ENCODE data around the gene SIL1.
"Not testable (repeated sequence)": the region's sequence is repeated elsewhere in the genome, so short reads cannot be mapped to it uniquely, and the experiment has no call there.

Gene SIL1

GRCh38 chr5:138926688-138927448 is 271.3 kb downstream of the SIL1 start:
- no peak for TF ChIP-seq CTCF (IDR thresholded peaks at IDR 0.05; ENCODE audit: low read depth, low read length, missing control alignments)
- DNase-seq (ENCODE audit: low read depth): no peak
- no peak overlapping the region for H3K4me3 ChIP-seq (ENCODE audit: low read depth, low read length)
- in situ Hi-C loops (cut with HindIII; ENCODE audit: low sequenced_read_pairs): no loop called here

DNA sequence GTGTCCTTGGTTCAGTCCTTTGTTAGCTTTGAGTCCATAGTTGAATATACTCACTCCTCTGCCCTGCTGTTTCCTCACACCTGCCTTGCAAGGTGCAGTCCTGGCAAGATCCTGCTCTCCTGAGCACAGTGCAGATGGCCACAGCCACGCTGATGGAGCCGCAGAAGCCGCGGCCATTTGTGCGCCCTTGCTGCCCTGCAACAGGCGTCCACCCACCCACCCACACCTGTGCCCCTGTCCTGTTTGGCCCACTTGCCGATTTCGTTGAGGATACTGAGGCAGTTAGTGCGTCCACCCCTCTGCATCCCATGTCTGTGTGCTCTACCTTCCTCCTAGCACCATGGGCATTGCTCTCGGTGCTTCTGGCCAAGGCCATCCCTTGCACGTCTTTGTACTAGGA is 271.9 kb downstream of the SIL1 start:
- no peak for TF ChIP-seq CTCF (IDR thresholded peaks at IDR 0.05; ENCODE audit: low read depth, low read length, missing control alignments)
- in situ Hi-C loops (cut with HindIII; ENCODE audit: low sequenced_read_pairs): no loop called here
- DNase-seq (ENCODE audit: low read depth): no peak
- no peak overlapping the region for H3K4me3 ChIP-seq (ENCODE audit: low read depth, low read length)

- no peak for TF ChIP-seq CTCF (IDR thresholded peaks at IDR 0.05; ENCODE audit: low read depth, low read length, missing control alignments)
- in situ Hi-C loops (cut with HindIII; ENCODE audit: low sequenced_read_pairs): no loop called here
- no peak overlapping the region for H3K4me3 ChIP-seq (ENCODE audit: low read depth, low read length)
Measured at GRCh38 chr5:138925090-138925635, 273.0 kb downstream of the SIL1 start.

DNA sequence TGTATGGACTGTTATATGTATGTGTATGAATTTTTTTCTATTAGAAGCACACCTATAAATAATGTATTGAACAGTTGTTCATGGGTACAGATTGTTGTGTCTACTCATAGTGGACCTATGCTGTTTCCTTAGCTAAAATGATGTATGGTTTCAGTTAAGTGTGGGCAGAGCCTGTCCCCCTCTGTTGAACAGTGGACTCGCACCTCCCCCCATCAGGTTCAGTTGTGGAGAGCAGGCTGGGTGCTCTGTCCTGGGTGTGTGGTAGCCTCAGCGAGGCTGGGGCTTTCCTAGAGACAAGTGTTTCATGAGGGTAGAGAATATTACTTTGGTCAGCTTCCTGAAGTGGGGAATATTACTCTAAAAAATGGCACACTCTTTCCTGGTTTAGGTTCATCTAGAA is 275.7 kb downstream of the SIL1 start:
- in situ Hi-C loops (cut with HindIII; ENCODE audit: low sequenced_read_pairs): no loop called here
- TF ChIP-seq CTCF (IDR thresholded peaks at IDR 0.05; ENCODE audit: low read depth, low read length, missing control alignments): no peak
- no peak overlapping the region for H3K4me3 ChIP-seq (ENCODE audit: low read depth, low read length)

More at GRCh38 chr5:138925090-138925635, 273.0 kb downstream of the SIL1 start:
- DNase-seq (ENCODE audit: low read depth): no peak

GRCh38 chr5:138921362-138921761 is 276.8 kb downstream of the SIL1 start:
- in situ Hi-C loops (cut with HindIII; ENCODE audit: low sequenced_read_pairs); H3K4me3 ChIP-seq (ENCODE audit: low read depth, low read length); DNase-seq (ENCODE audit: low read depth): not testable (repeated sequence)

More for the DNA sequence above, 275.7 kb downstream of the SIL1 start:
- no peak for DNase-seq (ENCODE audit: low read depth)

DNA sequence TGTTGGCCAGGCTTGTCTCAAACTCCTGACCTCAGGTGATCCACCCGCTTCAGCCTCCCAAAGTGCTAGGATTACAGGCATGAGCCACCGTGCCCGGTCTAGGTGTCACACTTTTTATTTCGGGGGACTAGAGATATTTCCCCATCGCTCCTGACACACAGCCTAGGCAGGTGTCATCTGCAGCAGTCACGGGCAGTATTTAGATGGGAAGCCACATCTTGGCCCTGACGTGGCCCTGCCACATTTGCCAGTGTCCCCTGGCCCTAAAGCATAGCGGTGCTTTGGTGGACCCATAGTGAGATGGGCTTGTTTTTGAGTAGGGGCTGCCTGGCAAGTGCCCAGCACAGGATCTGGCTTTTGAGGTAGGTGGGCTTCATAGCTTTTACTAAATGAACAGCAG is 278.0 kb downstream of the SIL1 start:
- in situ Hi-C loops (cut with HindIII; ENCODE audit: low sequenced_read_pairs): no loop called here
- no peak for DNase-seq (ENCODE audit: low read depth)
- no peak for TF ChIP-seq CTCF (IDR thresholded peaks at IDR 0.05; ENCODE audit: low read depth, low read length, missing control alignments)
- H3K4me3 ChIP-seq (ENCODE audit: low read depth, low read length): no peak overlapping the region

GRCh38 chr5:138918686-138919085 is 279.5 kb downstream of the SIL1 start:
- H3K4me3 ChIP-seq (ENCODE audit: low read depth, low read length): no peak overlapping the region
- no peak for DNase-seq (ENCODE audit: low read depth)
- in situ Hi-C loops (cut with HindIII; ENCODE audit: low sequenced_read_pairs): no loop called here
- no peak for TF ChIP-seq CTCF (IDR thresholded peaks at IDR 0.05; ENCODE audit: low read depth, low read length, missing control alignments)

Measured in astrocyte of the cerebellum (primary cell).